Fibroblast of mammary gland (primary cell): ENCODE measurements around the gene ITPR3.

Experiments
- DNase-seq: peaks from one replicate; pipeline ENCODE4 v3.0.0-alpha.2; 2010; ENCODE audit warnings: low read depth
- H3K4me3 ChIP-seq: 2 replicates; pipeline ENCODE4 v1.5.1; 2011; ENCODE audit warnings: low read depth, mild to moderate bottlenecking, low read length, moderate library complexity; ENCODE audit not compliant: control insufficient read depth
- CTCF ChIP-seq: conservative IDR thresholded peaks from 2 replicates; pipeline ENCODE4 v1.5.1; 2011; ENCODE audit warnings: low read depth, low read length, inconsistent platforms; ENCODE audit not compliant: control insufficient read depth, insufficient read depth

ITPR3 gene

GRCh38 chr6:33714385-33715040 lies 93.4 kb downstream of the ITPR3 start:
- TF ChIP-seq CTCF, result no peak
- DNase-seq, result no peak
- no peak overlapping the region for H3K4me3 ChIP-seq

DNA sequence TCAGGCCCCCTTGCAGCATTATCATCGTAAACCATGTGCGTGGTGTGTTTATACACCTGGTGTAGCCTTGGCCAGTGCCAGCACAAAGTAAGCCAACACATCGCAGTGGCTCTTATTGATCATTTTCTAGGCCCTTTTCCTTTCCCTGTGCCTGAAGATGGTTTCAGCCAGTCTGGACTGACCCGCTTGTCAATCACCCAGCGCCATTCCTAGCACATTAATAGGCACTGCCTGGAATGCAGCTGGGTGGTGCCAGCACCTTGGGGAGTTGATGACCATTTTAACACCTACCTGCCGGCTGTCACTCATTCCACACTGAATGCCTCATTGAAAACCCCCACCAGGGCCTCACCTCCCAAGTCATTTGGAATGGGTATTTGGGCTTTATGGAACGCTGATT lies 95.3 kb downstream of the ITPR3 start:
- DNase-seq, result no peak
- no peak overlapping the region for H3K4me3 ChIP-seq
- TF ChIP-seq CTCF, result no peak

GRCh38 chr6:33716890-33717632 lies 95.9 kb downstream of the ITPR3 start:
- DNase-seq, result no peak
- H3K4me3 ChIP-seq, result no peak overlapping the region
- no peak for TF ChIP-seq CTCF

GRCh38 chr6:33717934-33718455 lies 96.9 kb downstream of the ITPR3 start:
- DNase-seq, result no peak
- H3K4me3 ChIP-seq, result no peak overlapping the region
- no peak for TF ChIP-seq CTCF

GRCh38 chr6:33718713-33719112 lies 97.6 kb downstream of the ITPR3 start:
- DNase-seq, result no peak
- no peak overlapping the region for H3K4me3 ChIP-seq
- no peak for TF ChIP-seq CTCF

DNA sequence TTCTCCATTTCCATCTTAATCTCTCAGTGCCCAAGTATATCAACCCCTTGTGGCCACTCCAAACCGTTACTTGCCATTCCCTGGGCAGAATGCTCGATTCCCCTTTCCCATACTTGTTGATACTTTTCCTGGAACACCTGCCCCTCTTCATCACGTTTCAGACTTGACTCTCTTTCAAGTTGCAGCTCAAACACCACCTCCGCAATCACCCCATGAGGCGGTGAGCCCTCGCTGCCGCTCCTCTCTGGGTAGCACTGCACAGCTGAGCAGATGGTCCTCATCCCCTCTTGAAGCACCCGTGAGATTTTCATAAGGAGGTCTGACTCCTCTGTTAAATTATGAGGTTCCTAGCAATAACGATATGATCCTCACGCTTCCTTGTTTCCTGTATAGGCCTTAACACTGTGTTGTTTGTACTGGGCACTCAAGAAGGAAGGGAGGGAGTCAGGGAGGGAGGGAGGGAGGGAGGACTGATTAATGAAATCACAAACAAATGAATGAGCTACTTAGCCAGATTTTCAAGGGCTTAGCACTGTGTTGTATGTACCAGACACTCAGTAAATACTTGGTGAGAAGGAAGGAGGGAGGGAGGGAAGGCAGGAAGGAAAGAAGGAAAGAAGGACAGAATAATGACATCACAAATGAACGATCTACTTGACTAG lies 98.3 kb downstream of the ITPR3 start:
- H3K4me3 ChIP-seq, result no peak overlapping the region
- TF ChIP-seq CTCF, result no peak
- no peak for DNase-seq
